ENCODE results near the gene CELSR1.

- TF ChIP-seq EZH2 (optimal IDR thresholded peaks at IDR 0.05; ENCODE audit: low read depth, low read length): no peak
- no peak for TF ChIP-seq CTCF (IDR thresholded peaks at IDR 0.05; ENCODE audit: low read length)
- TF ChIP-seq EZH2phosphoT487 (IDR thresholded peaks at IDR 0.05; ENCODE audit: low read length): no peak
Measured at GRCh38 chr22:46521994-46522393, 15.4 kb downstream of the CELSR1 start.
